WTC11 (cell line): ENCODE measurements around the gene HLA-DQA2.

Source experiments
- ATF3 ChIP-seq: sonication (generic); formaldehyde crosslinking; conservative IDR thresholded peaks from 2 replicates; pipeline ENCODE4 v1.8.1; 2022; ENCODE audit warnings: mild to moderate bottlenecking, missing genetic modification reagents
- CTCF ChIP-seq: fragments of 200-600 bp; IDR thresholded peaks from 2 replicates; pipeline ENCODE4 v1.8.0; 2022; ENCODE audit warnings: antibody characterized with exemption
- ERG ChIP-seq: fragments of 250-450 bp; sonication (Bioruptor Pico); IDR thresholded peaks from 2 replicates; pipeline ENCODE4 v1.8.0; 2021; ENCODE audit warnings: mild to moderate bottlenecking
- MAX ChIP-seq: sonication (generic); formaldehyde crosslinking; IDR thresholded peaks from 2 replicates; pipeline ENCODE4 v1.8.0; 2022; ENCODE audit warnings: mild to moderate bottlenecking, missing genetic modification reagents
- MXD4 ChIP-seq: fragments of 250-450 bp; sonication (Bioruptor Pico); IDR thresholded peaks from 2 replicates; pipeline ENCODE4 v1.8.0; 2021; ENCODE audit warnings: mild to moderate bottlenecking, moderate library complexity, borderline replicate concordance
- NFE2L1 ChIP-seq: sonication (generic); formaldehyde crosslinking; IDR thresholded peaks from 2 replicates; pipeline ENCODE4 v1.8.1; 2023; ENCODE audit warnings: missing genetic modification reagents
- NR2C2 ChIP-seq: sonication (generic); formaldehyde crosslinking; IDR thresholded peaks from 2 replicates; pipeline ENCODE4 v1.8.0; 2022; ENCODE audit warnings: mild to moderate bottlenecking, missing genetic modification reagents
- PRDM15 ChIP-seq: sonication (generic); formaldehyde crosslinking; IDR thresholded peaks from 2 replicates; pipeline ENCODE4 v1.8.0; 2022; ENCODE audit warnings: missing genetic modification reagents
- ZNF416 ChIP-seq: fragments of 250-450 bp; sonication (Bioruptor Pico); IDR thresholded peaks from 2 replicates; pipeline ENCODE4 v1.9.0; 2021; ENCODE audit warnings: mild to moderate bottlenecking, inconsistent platforms

- TF ChIP-seq NFE2L1 (CRISPR knock-in tag) (no peak), ZNF416 (CRISPR knock-in tag) (no peak), PRDM15 (CRISPR knock-in tag) (no peak), MXD4 (CRISPR knock-in tag) (no peak), ERG (CRISPR knock-in tag) (no peak), NR2C2 (CRISPR knock-in tag) (no peak), CTCF (no peak), MAX (CRISPR knock-in tag) (no peak), ATF3 (no peak)
Measured at GRCh38 chr6:32692019-32692418, 49.2 kb upstream of the HLA-DQA2 start.
